ENCODE measurements around the gene KRT77. TPM values are rescaled to one million over a fixed set of nuclear protein-coding genes. Genes with fewer than 3 reads are reported as not detected.

Gene KRT77
- total and polyA plus RNA-seq, 7 donors = 0.01 to 0.04 TPM; not detected in 5

DNA sequence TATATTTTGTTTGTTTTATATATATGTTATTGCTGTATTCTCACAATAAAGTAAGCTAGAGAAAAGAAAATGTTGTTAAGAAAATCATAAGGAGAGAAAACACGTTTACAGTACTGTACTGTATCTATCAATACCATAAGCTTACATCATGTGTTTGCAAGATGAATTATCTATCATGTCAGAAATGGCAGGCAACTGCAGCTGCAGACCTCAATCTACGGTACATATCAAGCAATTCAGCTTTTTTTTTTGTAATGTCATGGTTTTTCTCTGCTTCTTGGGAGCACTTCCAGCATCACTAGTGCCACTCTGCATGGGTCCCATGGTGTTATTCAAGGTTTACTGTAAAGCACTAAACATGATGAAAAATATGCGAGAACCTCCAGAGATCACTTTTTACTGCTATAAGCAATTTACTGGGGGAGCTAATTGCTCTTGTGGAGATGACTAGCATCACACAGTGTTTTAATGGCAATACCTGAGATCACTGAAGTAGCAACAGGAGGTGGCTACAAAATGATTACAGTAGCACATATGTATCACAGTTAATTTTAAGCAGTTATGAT, 42.3 kb downstream of the KRT77 start:
- no peak overlapping the region for H3K4me3 ChIP-seq
- H3K4me1 ChIP-seq = no peaks in the 10 kb centered on the region
- H3K27me3 ChIP-seq (ENCODE audit: insufficient read depth in 3 of 3, low read length in 2 of 3) = peaks cover 0 to 35% (median 1%) of the 10 kb centered on the region in 3 donors
- no peak overlapping the region for H3K27ac ChIP-seq
- ATAC-seq (no peak), DNase-seq (no peak)
- WGBS, 3 donors = 66 to 77% (median 75%) methylated on average over 3 of the region's 3 CpGs
- no peaks in the 10 kb centered on the region for H3K9me3 ChIP-seq
- intact Hi-C loops (cut with DNase I) = no loop called here
- TF ChIP-seq, protein P1, sequence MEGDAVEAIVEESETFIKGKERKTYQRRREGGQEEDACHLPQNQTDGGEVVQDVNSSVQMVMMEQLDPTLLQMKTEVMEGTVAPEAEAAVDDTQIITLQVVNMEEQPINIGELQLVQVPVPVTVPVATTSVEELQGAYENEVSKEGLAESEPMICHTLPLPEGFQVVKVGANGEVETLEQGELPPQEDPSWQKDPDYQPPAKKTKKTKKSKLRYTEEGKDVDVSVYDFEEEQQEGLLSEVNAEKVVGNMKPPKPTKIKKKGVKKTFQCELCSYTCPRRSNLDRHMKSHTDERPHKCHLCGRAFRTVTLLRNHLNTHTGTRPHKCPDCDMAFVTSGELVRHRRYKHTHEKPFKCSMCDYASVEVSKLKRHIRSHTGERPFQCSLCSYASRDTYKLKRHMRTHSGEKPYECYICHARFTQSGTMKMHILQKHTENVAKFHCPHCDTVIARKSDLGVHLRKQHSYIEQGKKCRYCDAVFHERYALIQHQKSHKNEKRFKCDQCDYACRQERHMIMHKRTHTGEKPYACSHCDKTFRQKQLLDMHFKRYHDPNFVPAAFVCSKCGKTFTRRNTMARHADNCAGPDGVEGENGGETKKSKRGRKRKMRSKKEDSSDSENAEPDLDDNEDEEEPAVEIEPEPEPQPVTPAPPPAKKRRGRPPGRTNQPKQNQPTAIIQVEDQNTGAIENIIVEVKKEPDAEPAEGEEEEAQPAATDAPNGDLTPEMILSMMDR (IDR thresholded peaks at IDR 0.05) = no peak
- no peaks in the 10 kb centered on the region for H3K36me3 ChIP-seq (ENCODE audit: insufficient read depth in 1 of 2, low read depth in 1 of 2)

DNA sequence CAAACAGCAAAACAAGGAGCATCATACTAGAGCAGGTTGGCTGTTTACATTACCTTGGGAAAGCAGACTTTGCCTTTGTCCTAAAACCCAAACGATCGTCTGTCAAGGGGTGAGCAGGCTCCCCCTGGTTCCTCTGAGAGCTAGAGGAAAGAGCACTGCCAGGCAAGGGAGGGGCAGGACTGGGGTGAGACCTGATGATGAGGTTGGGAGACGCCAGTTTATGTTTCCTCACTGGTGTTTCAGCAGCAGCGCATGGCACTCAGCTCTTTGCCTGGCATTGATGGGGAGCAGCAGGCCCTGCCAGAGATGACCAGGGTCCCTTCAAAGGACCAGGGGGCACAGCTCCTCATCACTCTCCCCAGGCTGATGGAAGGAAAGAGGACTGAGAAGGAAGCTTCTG, 43.4 kb downstream of the KRT77 start:
- WGBS, 3 donors = 75 to 82% (median 77%) methylated on average over 4 of the region's 4 CpGs
- Histone ChIP-seq H3K36me3 (ENCODE audit: insufficient read depth in 1 of 2, low read depth in 1 of 2) (no peaks in the 10 kb centered on the region), H3K9me3 (no peaks in the 10 kb centered on the region), H3K27me3 (ENCODE audit: insufficient read depth in 3 of 3, low read length in 2 of 3) (peaks cover 0 to 26% (median 1%) of the 10 kb centered on the region in 3 donors), H3K27ac (no peak overlapping the region), H3K4me3 (no peak overlapping the region), H3K4me1 (no peaks in the 10 kb centered on the region)
- intact Hi-C loops (cut with DNase I) = no loop called here
- no peak for DNase-seq
- TF ChIP-seq, protein P1 (IDR thresholded peaks at IDR 0.05) = no peak
- no peak for ATAC-seq

DNA sequence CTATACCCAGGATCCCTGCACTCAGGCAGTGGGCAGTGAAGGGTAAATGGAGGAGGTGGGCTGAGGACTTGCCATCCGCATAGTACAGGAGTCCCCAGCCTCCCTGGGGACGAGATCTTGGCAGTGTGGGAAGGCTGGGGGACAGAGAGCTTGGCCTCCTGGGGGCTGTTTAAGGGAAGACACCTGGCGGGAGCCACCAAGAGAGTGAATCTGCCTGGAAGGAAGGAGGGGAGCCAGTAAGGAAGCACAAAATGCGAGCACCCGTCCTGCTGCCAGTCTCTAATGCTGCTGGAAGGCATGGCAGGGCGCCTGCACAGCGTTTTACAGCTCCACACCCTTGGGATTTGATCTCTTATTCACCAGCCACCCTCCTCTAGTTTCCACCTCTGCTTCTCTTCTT, 43.9 kb downstream of the KRT77 start:
- Histone ChIP-seq H3K4me3 (no peak overlapping the region), H3K4me1 (no peaks in the 10 kb centered on the region), H3K27ac (no peak overlapping the region), H3K9me3 (no peaks in the 10 kb centered on the region), H3K27me3 (ENCODE audit: insufficient read depth in 3 of 3, low read length in 2 of 3) (peaks cover 1 to 25% (median 2%) of the 10 kb centered on the region in 3 donors), H3K36me3 (ENCODE audit: insufficient read depth in 1 of 2, low read depth in 1 of 2) (no peaks in the 10 kb centered on the region)
- no peak for ATAC-seq
- TF ChIP-seq, protein P1 (IDR thresholded peaks at IDR 0.05) = no peak
- DNase-seq = no peak
- WGBS, 3 donors = 52 to 54% (median 54%) methylated on average over 7 of the region's 7 CpGs
- intact Hi-C loops (cut with DNase I) = no loop called here

DNA sequence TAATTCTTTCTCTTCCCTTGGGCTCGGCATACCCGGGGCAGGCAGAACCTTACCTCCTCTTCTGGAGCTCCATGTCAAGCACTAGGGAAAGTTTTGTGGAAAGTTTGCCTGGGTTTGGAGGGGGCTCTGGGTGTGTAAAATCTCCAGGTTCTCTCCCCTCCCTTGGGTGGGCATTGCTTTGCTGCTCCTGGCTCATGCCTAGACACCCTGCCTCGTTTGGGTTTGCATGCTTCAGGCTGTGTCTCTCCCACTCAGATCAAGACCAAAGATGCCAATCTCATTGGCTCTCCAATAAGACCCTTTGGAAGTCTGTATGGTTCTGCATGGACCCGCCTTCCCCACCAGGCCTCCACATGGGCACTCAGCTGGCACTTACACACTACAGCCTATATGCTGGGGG, 45.1 kb downstream of the KRT77 start:
- TF ChIP-seq, protein P1 (IDR thresholded peaks at IDR 0.05) = no peak
- H3K4me3 ChIP-seq = no peak overlapping the region
- no peaks in the 10 kb centered on the region for H3K36me3 ChIP-seq (ENCODE audit: insufficient read depth in 1 of 2, low read depth in 1 of 2)
- H3K27ac ChIP-seq = no peak overlapping the region
- intact Hi-C loops (cut with DNase I) = no loop called here
- 59 to 70% (median 62%) methylated on average over 4 of the region's 4 CpGs for WGBS, 3 donors
- DNase-seq = no peak
- H3K9me3 ChIP-seq = no peaks in the 10 kb centered on the region
- no peaks in the 10 kb centered on the region for H3K4me1 ChIP-seq
- peaks cover 1 to 20% (median 3%) of the 10 kb centered on the region in 3 donors for H3K27me3 ChIP-seq (ENCODE audit: insufficient read depth in 3 of 3, low read length in 2 of 3)
- ATAC-seq = no peak
